Measurements from ENCODE around the gene AGTRAP. TPM values are rescaled to one million over a fixed set of nuclear protein-coding genes. Genes with fewer than 3 reads are reported as not detected.

AGTRAP gene
- total RNA-seq, 1 donor from 2014 or later = 95.6 TPM

DNA sequence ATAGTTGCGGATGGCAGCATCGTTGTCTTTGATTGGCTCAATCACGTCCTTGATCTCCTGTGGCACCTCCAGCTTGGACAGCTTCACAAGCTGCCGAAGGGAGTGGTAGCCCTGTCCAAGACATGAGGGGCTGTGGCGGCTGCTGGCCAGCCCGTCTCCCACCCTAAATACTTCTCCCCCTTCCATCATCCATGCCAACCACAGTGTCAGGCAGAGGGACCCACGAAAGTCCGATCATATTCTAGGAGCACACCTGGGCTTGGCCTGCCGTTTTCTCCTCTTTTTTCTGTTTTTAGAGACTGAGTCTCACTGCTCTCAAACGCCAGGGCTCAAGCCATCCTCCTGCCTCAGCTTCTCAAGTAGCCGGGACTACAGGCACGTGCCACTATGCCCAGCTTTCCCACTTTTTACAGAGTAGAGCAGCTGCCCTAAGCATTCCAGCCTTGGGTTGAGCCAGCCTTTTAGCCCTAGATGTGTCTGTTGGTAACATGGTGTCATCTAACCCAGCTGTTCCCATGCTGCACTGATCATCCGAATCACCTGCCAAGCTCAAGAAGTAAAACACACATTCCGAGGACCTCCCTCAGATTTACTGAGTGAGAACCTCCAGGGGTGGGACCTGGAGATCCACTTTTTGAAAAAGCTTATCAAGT is 59.4 kb downstream of the AGTRAP start:
- Histone ChIP-seq H3K4me3 (no peak overlapping the region), H3K4me1 (peaks cover 15 to 33% of the 10 kb centered on the region in 2 donors), H3K27me3 (no peaks in the 10 kb centered on the region), H3K27ac (peak overlapping the region; percentile 83 to 87), H3K36me3 (peaks cover 39 to 53% of the 10 kb centered on the region in 2 donors), H3K9me3 (no peaks in the 10 kb centered on the region)
- intact Hi-C loops (cut with DNase I) = no loop called here
- DNase-seq (ENCODE audit: low spot score in 2 of 2) = no peak
- TF ChIP-seq, protein P1, sequence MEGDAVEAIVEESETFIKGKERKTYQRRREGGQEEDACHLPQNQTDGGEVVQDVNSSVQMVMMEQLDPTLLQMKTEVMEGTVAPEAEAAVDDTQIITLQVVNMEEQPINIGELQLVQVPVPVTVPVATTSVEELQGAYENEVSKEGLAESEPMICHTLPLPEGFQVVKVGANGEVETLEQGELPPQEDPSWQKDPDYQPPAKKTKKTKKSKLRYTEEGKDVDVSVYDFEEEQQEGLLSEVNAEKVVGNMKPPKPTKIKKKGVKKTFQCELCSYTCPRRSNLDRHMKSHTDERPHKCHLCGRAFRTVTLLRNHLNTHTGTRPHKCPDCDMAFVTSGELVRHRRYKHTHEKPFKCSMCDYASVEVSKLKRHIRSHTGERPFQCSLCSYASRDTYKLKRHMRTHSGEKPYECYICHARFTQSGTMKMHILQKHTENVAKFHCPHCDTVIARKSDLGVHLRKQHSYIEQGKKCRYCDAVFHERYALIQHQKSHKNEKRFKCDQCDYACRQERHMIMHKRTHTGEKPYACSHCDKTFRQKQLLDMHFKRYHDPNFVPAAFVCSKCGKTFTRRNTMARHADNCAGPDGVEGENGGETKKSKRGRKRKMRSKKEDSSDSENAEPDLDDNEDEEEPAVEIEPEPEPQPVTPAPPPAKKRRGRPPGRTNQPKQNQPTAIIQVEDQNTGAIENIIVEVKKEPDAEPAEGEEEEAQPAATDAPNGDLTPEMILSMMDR (IDR thresholded peaks at IDR 0.05) = no peak

GRCh38 chr1:11796036-11796828 is 60.3 kb downstream of the AGTRAP start:
- Histone ChIP-seq H3K27me3 (no peaks in the 10 kb centered on the region), H3K36me3 (peaks cover 47 to 62% of the 10 kb centered on the region in 2 donors), H3K27ac (peak overlapping the region; percentile 83 to 87), H3K4me1 (peaks cover 10 to 27% of the 10 kb centered on the region in 2 donors), H3K9me3 (no peaks in the 10 kb centered on the region), H3K4me3 (no peak overlapping the region)
- TF ChIP-seq, protein P1 (IDR thresholded peaks at IDR 0.05) = no peak
- no peak for DNase-seq (ENCODE audit: low spot score in 2 of 2)
- intact Hi-C loops (cut with DNase I) = no loop called here

DNA sequence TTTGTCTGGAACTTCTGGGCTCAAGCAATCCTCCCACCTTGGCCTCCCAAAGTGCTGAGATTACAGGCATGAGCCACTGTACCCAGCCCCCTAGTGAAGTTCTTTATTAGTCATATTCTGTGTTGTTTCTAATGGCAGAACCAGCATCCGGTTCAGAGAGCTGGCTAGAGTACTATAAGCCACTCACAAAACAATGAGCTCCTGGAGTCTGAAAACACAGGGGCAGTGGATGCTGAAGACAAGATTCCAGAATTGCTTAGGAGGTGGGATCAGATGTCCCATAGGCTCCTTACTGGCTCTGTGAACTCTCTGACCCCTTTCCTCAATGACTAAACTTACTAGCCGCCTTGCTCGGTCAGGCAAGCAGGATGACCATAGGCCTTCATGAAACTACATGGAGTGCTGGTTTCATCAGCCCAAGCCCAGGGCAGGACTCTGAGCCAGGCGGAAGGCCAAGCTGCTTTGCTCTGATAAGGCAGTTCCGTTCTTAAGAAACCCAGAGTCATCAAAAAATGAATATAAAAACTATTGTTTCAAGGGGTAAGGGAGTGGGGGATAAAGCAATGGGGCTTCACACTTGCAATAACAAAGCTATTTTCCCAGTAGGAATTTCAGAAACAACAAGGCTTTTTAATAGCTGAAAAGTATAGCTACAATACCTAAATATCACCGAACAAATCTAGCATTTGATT is 61.7 kb downstream of the AGTRAP start:
- Histone ChIP-seq H3K9me3 (no peaks in the 10 kb centered on the region), H3K4me3 (no peak overlapping the region), H3K36me3 (peaks cover 44 to 62% of the 10 kb centered on the region in 2 donors), H3K27me3 (no peaks in the 10 kb centered on the region), H3K27ac (peak overlapping the region; percentile 83 to 87), H3K4me1 (peaks cover 8 to 25% of the 10 kb centered on the region in 2 donors)
- intact Hi-C loops (cut with DNase I) = no loop called here
- peak; percentile 61 to 88 for DNase-seq (ENCODE audit: low spot score in 2 of 2)
- TF ChIP-seq, protein P1 (IDR thresholded peaks at IDR 0.05) = no peak

DNA sequence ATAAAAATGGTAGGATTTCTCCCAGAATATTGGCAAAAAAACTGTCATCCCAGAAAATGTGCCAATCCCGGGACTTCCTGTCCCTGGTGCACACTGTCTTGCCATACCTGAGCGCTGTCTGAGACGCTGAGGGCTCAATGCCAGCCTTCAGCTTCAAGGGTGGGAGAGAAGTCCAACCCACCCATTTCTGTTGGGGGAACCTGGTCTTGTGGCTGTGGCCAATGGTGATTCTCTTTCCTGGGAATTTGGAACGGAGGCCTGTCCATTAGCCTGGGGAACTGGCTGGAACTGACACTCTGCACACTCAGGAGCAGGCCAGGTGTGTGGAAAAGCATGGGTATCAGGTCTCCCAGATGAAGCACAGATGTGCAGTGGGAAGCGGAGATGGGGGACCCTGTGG is 63.2 kb downstream of the AGTRAP start:
- peaks cover 11 to 30% of the 10 kb centered on the region in 2 donors for H3K4me1 ChIP-seq
- H3K4me3 ChIP-seq = no peak overlapping the region
- no peak for DNase-seq (ENCODE audit: low spot score in 2 of 2)
- no peaks in the 10 kb centered on the region for H3K27me3 ChIP-seq
- intact Hi-C loops (cut with DNase I) = no loop called here
- TF ChIP-seq, protein P1 (IDR thresholded peaks at IDR 0.05) = no peak
- peaks cover 35 to 55% of the 10 kb centered on the region in 2 donors for H3K36me3 ChIP-seq
- peak overlapping the region; percentile 83 to 87 for H3K27ac ChIP-seq
- H3K9me3 ChIP-seq = no peaks in the 10 kb centered on the region

DNA sequence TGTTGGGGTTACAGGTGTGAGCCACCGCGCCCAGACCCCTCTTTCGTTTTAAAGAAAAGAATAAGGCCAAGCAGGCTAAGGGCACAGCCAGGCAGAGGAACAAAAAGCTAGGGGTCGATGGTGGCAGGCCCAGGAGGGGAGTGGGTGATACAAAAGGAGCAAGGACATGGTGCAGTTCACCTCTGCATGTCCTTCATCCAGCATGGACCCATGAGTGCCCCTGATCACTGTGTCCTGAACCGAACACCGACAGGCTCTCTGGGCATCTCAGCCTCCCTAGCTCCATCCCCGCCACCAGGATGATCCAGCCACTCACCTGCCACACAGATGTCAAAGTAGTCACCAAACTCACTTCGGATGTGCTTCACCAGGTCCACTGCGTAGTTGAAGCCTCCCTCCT is 64.0 kb downstream of the AGTRAP start:
- Histone ChIP-seq H3K4me1 (peaks cover 19 to 36% of the 10 kb centered on the region in 2 donors), H3K27me3 (no peaks in the 10 kb centered on the region), H3K36me3 (peaks cover 27 to 47% of the 10 kb centered on the region in 2 donors), H3K27ac (peak overlapping the region in 1 of 2 donors; percentile 83), H3K9me3 (no peaks in the 10 kb centered on the region), H3K4me3 (no peak overlapping the region)
- no peak for DNase-seq (ENCODE audit: low spot score in 2 of 2)
- TF ChIP-seq, protein P1 (IDR thresholded peaks at IDR 0.05) = no peak
- intact Hi-C loops (cut with DNase I) = no loop called here
